Right atrium auricular region (tissue), 2 donors: ENCODE measurements around the gene FOXL3. TPM values are rescaled to one million over a fixed set of nuclear protein-coding genes. Genes with fewer than 3 reads are reported as not detected.

ENCODE experiments used
- DNase-seq: peaks from one replicate; pipeline ENCODE4 v3.0.0-alpha.2; 2019; ENCODE audit warnings: low spot score
- H3K27ac ChIP-seq, 2 donors: fragments of 200-600 bp; sonication (generic); 1 replicate in 1 of 2; 2 replicates in 1 of 2; pipeline ENCODE4 v1.5.1; 2016 to 2019
- H3K27me3 ChIP-seq, 2 donors: fragments of 200-600 bp; sonication (generic); one replicate each; pipeline versions ENCODE4 v1.5.1 to v1.6.0; 2017 to 2019
- H3K36me3 ChIP-seq: fragments of 200-600 bp; sonication (generic); one replicate; pipeline ENCODE4 v1.5.1; 2016
- H3K4me1 ChIP-seq, 2 donors: fragments of 200-600 bp; sonication (generic); one replicate each; pipeline versions ENCODE4 v1.5.1 to v1.6.0; 2017 to 2019
- H3K4me3 ChIP-seq, 2 donors: fragments of 200-600 bp; sonication (generic); 1 replicate in 1 of 2; 2 replicates in 1 of 2; pipeline ENCODE4 v1.5.1; 2017 to 2019; ENCODE audit warnings: mild to moderate bottlenecking in 1 of 2, moderate library complexity in 1 of 2
- H3K9me3 ChIP-seq, 2 donors: fragments of 200-600 bp; sonication (generic); one replicate each; pipeline ENCODE4 v1.5.1; 2019
- total RNA-seq, 2 donors: library from RNA; depleted of rRNA; stranded (reverse); fragments of >200 nt; gene quantifications; one replicate each; pipeline ENCODE4 v1.1.0, GENCODE V29; 2016
- TF ChIP-seq, protein P1 (sequence below), 2 donors: fragments of 200-600 bp; sonication (generic); IDR thresholded peaks; one replicate each; pipeline ENCODE4 v1.5.1; 2019; ENCODE audit warnings: antibody characterized with exemption in 2 of 2

Gene FOXL3
- total RNA-seq, 2 donors from 2014 or later = not detected

GRCh38 chr7:272108-272615, 17.8 kb upstream of the FOXL3 start:
- DNase-seq = no peak

GRCh38 chr7:272631-273030, 17.3 kb upstream of the FOXL3 start:
- Histone ChIP-seq H3K36me3 (no peaks in the 10 kb centered on the region), H3K27ac (no peak overlapping the region), H3K4me3 (no peak overlapping the region), H3K27me3 (no peaks in the 10 kb centered on the region), H3K9me3 (peaks cover 0 to 18% of the 10 kb centered on the region in 2 donors), H3K4me1 (no peaks in the 10 kb centered on the region)
- no peak for DNase-seq
- TF ChIP-seq, protein P1, sequence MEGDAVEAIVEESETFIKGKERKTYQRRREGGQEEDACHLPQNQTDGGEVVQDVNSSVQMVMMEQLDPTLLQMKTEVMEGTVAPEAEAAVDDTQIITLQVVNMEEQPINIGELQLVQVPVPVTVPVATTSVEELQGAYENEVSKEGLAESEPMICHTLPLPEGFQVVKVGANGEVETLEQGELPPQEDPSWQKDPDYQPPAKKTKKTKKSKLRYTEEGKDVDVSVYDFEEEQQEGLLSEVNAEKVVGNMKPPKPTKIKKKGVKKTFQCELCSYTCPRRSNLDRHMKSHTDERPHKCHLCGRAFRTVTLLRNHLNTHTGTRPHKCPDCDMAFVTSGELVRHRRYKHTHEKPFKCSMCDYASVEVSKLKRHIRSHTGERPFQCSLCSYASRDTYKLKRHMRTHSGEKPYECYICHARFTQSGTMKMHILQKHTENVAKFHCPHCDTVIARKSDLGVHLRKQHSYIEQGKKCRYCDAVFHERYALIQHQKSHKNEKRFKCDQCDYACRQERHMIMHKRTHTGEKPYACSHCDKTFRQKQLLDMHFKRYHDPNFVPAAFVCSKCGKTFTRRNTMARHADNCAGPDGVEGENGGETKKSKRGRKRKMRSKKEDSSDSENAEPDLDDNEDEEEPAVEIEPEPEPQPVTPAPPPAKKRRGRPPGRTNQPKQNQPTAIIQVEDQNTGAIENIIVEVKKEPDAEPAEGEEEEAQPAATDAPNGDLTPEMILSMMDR (IDR thresholded peaks at IDR 0.05) = no peak

More at GRCh38 chr7:272108-272615, 17.8 kb upstream of the FOXL3 start:
- TF ChIP-seq, protein P1 (IDR thresholded peaks at IDR 0.05) = no peak
- H3K36me3 ChIP-seq = no peaks in the 10 kb centered on the region
- no peak overlapping the region for H3K27ac ChIP-seq
- H3K9me3 ChIP-seq = peaks cover 0 to 18% of the 10 kb centered on the region in 2 donors
- no peaks in the 10 kb centered on the region for H3K4me1 ChIP-seq
- no peaks in the 10 kb centered on the region for H3K27me3 ChIP-seq
- H3K4me3 ChIP-seq = no peak overlapping the region

GRCh38 chr7:273327-273726, 16.6 kb upstream of the FOXL3 start:
- Histone ChIP-seq H3K9me3 (peaks cover 0 to 18% of the 10 kb centered on the region in 2 donors), H3K27ac (no peak overlapping the region), H3K4me3 (no peak overlapping the region), H3K36me3 (no peaks in the 10 kb centered on the region), H3K27me3 (no peaks in the 10 kb centered on the region), H3K4me1 (no peaks in the 10 kb centered on the region)
- DNase-seq = no peak
- TF ChIP-seq, protein P1 (IDR thresholded peaks at IDR 0.05) = no peak

DNA sequence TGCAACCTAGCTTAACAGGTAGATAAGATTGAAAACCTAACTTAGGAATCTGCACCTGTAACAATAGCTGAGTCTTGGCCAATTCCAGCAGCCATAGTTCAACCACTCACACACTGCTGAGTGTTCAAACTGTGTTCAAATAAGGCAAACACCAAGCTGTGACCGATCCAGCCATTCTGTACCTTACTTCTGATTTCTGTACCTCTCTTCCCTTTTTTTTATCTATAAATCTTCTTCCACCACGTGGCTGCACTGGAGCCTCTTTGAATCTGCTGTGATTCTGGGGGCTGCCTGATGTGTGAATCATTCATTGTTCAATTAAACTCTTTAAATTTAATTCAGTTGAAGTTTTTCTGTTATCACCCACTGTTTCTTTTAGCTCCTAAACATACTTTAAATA, 15.7 kb upstream of the FOXL3 start:
- Histone ChIP-seq H3K4me1 (no peaks in the 10 kb centered on the region), H3K9me3 (peaks cover 0 to 18% of the 10 kb centered on the region in 2 donors), H3K4me3 (no peak overlapping the region), H3K27ac (no peak overlapping the region), H3K36me3 (no peaks in the 10 kb centered on the region), H3K27me3 (no peaks in the 10 kb centered on the region)
- no peak for DNase-seq
- TF ChIP-seq, protein P1 (IDR thresholded peaks at IDR 0.05) = no peak

DNA sequence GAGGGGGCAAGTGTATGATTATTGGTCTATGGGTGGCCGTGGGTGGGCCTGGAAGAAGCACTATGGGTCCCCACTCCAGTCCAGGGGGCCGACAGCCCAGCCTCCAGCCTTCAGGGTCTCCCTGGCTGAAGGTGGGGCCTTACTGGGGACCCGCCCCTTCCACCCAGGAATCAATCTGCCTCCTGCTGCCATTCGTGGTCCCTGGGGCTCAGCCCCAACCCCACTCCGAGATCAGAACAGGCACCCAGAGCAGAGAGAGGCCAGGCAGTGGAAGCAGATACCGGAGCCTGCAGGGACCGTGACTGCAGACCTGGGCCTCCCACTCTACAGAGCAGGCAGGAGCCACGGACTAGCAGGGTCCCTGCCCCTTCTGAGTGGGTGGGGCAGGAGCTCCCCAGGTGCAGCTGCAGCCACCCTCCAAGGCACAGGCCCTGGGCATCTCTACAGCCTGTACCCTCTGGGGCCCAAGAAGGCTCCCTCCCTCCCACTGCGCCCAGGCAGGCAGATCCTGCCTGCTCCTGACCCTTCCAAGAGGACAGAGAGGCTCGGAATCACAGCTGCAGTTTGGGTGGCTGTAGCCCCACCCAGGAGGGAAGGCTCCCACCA, 13.6 kb upstream of the FOXL3 start:
- Histone ChIP-seq H3K9me3 (peaks cover 0 to 18% of the 10 kb centered on the region in 2 donors), H3K27me3 (no peaks in the 10 kb centered on the region), H3K4me1 (no peaks in the 10 kb centered on the region), H3K27ac (no peak overlapping the region), H3K4me3 (no peak overlapping the region), H3K36me3 (no peaks in the 10 kb centered on the region)
- TF ChIP-seq, protein P1 (IDR thresholded peaks at IDR 0.05) = no peak
- DNase-seq = no peak

- no peak overlapping the region for H3K4me3 ChIP-seq
- DNase-seq = no peak
- TF ChIP-seq, protein P1 (IDR thresholded peaks at IDR 0.05) = no peak
Measured at GRCh38 chr7:277228-277627, 12.7 kb upstream of the FOXL3 start.

More at GRCh38 chr7:277228-277627, 12.7 kb upstream of the FOXL3 start:
- no peaks in the 10 kb centered on the region for H3K4me1 ChIP-seq
- no peak overlapping the region for H3K27ac ChIP-seq
- H3K9me3 ChIP-seq = peaks cover 0 to 18% of the 10 kb centered on the region in 2 donors
- H3K36me3 ChIP-seq = no peaks in the 10 kb centered on the region
- no peaks in the 10 kb centered on the region for H3K27me3 ChIP-seq
